NCI-H1694 (cell line): ENCODE data around the gene PDLIM5.
"Not testable (repeated sequence)": the region's sequence is repeated elsewhere in the genome, so short reads cannot be mapped to it uniquely, and the experiment has no call there.

Experiments used
- DNase-seq: peaks from one replicate; lab custom pipeline; 2025; lab: John Stamatoyannopoulos, UW

The PDLIM5 gene

GRCh38 chr4:94463771-94464170 lies 12.0 kb downstream of the PDLIM5 start:
- no peak for DNase-seq

DNA sequence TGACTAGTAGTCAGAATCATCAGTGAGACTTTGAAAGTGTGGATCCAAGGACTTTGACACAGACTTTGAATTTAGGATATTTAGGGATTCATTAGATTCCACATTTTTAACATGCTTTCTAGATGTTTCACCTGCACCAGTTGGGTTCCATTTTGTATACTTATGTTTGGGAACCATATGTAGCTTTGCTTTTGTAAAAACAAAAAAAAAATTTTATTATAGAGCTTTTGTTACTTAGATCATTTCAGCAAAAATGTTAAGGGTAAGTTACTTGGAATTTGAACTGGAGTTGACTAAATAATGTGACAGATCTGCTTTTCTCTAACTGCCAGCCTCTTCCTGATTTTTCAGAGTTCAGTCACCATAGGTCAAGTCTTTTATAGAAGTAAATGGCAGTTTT lies 14.6 kb downstream of the PDLIM5 start:
- no peak for DNase-seq

DNA sequence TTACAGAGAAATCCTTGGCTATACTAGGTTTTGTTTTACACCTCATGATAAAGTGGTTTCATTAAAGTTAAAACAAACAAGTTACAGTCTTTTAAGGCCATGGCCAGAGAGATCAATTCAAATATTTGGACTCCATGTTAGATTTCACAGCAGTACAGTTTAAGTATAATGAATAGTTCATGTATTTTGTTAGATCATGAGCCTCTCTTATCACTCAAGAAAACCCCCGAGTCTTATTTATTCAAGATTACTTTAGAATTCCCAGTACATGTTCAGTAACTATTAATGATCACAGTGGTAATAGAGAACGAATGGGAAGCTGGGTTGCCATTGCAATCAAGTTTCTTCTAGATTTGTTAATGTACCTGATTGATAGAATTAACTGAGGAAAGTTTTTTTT lies 15.2 kb downstream of the PDLIM5 start:
- no peak for DNase-seq

- DNase-seq = no peak
These were observed 16.5 kb downstream of the PDLIM5 start for GRCh38 chr4:94468093-94468769.

GRCh38 chr4:94469221-94469784 lies 17.6 kb downstream of the PDLIM5 start:
- DNase-seq = no peak

DNA sequence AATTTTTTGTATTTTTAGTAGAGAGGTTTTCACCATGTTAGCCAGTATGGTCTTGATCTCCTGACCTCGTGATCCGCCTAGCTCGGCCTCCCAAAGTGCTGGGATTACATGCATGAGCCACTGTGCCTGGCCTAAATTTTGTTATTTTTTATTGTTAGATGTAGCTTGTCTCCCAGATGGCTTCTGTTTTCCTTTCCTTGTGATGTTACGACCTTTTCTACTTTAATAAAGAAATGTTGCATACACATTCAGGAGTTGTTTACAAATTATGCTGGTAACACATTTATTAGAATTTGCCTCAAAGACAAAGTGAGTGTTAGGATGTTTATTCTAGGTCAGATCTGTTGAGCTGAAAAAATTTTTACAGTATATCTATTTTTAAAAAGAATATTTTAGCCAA lies 18.4 kb downstream of the PDLIM5 start:
- no peak for DNase-seq

DNA sequence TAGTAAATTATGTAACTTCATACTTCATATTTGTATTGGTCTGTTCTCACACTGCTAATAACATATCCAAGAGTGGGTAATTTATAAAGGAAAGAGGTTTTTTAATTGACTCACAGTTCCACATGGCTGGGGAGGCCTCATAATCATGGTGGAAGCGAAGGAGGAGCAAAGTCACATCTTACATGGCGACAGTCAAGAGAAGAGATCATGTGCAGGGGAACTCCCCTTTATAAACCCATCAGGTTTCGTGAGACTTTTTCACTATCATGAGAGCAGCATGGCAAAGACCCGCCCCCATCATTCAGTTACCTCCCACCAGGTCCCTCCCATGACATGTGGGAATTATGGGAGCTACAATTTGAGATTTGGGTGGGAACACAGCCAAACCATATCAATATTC lies 19.0 kb downstream of the PDLIM5 start:
- not testable (repeated sequence) for DNase-seq

DNA sequence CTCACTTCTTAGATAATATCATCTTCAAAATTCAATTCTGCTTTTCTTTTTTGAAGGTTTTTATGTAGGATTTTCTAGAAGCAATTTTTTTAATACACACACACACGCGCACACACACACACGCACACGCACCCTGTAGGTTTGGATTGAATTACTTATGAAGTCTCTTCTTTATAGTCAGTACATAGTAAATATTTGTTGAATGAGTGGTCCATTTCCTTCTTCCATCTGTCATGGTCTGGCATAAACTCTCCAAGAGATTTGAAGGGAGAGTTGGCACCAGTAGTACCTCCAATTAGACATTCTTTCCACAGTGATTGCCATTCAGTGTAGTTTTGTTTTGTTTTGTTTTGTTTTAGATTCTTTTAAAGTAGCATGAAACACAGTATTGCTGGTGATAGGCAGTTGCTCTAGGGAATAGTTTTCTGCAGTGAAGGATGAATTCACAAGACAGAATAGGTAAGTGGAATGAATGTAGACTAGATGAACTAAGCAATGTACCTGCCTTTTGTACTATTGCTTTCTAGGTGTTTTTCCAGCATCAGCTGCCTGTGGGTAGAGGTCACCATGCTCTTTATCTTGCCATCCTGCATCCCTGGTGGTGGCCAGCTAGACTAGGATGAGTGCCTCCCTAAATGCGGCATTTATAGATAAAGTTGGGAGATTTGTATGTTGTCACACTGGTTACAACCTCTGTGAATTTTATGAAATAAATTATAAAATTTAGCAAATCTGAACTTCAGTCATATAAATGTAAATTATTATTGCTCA lies 20.5 kb downstream of the PDLIM5 start:
- no peak for DNase-seq

DNA sequence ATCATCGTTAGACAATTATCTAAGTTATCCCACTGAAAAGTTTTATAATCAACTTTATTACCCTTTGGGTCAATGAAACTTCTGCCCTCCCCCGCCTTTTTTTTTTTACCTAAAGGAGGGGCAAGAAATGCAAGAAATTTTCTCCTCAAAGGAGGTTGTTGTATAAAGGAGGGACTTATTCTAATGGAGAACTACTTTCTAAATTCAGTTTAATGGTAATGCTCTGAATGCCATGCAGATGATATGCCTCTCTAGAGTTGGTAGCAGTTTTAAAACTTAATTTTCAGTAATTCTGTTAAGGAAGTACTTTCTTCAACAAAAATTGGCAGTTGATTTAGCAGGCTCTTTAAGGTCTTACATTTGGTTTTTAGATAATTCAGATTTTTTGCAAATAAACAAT lies 23.3 kb downstream of the PDLIM5 start:
- DNase-seq = no peak

DNA sequence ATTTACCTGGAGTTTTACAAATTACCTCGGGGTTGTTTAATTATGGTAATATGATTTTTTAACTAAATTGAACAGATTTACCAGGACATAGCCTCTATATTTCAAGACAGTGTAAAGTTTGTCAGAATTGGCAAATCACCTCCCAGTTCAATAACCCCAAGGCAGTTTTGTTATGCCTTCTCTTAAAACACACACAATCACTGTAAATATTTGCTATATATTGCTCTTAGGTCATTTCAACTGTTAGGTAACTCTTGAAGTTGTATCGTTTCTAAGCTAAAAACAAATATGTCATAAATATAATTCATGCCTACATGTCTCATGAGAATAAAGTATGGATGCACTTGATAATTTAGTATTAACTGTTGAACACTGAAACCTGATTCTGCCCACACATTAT lies 24.1 kb downstream of the PDLIM5 start:
- no peak for DNase-seq

GRCh38 chr4:94477227-94477626 lies 25.5 kb downstream of the PDLIM5 start:
- no peak for DNase-seq

DNA sequence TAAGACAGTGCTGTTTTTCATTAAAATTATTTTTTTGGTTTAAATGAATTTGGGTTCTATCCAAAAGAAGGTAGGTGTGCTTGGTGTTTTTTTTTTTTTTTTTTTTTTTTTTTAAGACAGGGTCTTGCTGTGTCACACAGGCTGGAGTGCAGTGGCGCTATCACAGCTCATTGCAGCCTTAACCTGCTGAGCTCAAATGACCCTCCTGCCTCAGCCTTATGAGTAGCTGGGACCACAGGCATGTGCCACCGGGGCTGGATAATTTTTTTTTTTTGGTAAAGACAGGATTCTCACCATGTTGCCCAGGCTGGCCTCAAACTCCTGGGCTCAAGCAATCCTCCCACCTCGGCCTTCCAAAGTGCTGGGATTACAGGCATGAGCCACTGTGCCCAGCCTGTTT lies 27.1 kb downstream of the PDLIM5 start:
- DNase-seq = not testable (repeated sequence)

GRCh38 chr4:94479358-94480141 lies 27.8 kb downstream of the PDLIM5 start:
- DNase-seq = no peak

DNA sequence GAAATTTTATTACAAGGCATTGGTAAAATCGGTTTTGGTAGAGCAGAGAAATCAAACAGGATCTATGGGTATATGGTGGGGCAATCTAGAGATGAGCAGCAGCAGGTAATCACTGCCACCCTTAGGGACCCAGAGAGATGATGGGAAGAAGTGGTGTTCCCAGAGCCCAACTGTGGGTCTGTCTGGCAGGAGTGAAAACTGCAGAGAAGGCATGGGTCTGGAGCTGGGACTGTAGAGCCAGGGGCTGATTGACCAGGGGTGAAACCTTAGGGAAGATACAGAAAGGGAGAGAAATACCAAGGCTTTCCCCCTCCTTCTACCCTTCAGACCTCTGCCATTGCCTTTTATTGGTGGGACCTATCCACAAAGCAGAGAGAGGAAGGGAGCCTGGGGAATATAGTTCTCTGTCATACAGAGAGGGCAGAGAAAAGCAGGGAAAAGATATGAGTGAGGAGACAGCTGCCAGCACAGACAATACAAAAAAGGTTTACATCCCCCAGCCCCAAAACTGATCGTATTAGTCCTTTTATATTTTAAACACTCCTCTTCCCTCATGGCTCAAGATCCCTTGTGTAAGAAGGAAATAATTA lies 28.7 kb downstream of the PDLIM5 start:
- no peak for DNase-seq

DNA sequence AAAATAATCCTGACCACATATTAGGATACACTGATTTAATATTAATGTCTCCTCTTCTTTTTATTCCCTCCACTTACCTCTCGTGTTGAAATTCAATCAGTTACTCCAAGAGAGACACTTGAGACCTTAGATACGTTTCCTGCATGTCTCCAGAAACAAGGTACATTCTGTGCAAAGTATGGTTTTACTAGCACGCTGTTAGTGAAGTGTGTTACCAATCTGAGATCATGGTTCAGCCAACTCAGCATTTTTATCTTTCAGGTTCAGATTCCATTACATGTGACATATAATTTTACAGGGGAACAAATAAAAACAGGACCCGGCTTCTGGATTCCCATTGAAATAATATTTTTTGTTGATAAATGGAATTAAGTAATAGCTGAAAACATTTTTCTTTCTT lies 32.2 kb downstream of the PDLIM5 start:
- DNase-seq = no peak

DNA sequence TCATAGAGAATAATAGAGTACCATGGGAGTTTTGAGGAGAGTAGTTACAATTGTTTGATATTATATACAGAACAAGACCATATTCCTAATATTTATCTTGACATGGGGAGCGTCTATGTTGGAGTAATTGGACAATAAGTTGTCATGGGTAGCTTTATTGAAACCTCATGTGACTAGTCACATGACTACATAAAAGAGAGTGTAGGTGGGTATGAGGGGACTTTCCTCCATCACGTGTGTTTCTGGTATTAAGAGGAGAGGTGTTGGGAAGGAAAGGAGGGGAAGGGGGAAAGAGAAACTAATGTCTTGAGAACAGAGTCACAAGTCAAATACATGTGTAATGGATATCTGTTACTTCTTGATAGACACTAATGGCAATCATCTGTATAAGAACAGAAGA lies 33.1 kb downstream of the PDLIM5 start:
- DNase-seq = no peak

DNA sequence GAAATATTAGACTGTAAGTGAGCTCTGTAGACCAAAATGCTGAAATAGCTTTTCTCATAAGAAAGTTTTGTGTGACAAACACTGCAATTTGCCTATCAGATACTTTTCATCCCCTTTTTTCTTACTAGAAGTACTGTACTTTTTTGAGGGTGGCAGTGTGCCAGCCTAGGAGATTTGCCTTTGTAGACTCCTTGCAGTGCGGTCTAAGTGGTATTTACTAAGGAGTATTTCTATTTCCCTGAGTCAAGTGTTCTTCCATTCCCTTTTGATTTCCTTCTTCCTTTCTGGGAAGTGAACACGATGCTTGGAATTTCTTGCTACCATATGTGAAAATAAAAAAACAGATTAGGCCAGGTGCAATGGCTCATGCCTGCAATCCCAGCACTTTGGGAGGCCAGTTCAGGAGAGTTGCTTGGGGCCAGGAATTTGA lies 34.6 kb downstream of the PDLIM5 start:
- no peak for DNase-seq

- no peak for DNase-seq
These were observed 36.9 kb downstream of the PDLIM5 start for GRCh38 chr4:94488670-94489069.

DNA sequence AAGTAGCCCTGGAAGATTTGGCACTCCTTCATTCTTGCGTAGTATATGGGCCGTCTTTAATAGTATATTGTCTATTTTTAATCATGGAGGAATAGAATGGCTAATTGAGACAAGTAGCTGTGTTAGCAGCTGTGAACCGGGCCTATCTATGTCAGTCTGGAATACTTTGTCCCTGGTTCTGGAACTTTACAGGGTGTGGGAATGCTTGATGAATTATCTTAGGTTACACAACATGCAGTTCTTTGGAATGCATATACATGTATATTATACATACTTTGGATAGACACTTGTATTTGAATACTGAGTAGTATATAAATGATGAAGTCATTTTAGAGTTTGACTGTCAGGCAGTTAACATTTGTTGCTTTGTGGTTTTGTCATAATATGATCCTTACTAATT lies 37.4 kb downstream of the PDLIM5 start:
- no peak for DNase-seq

GRCh38 chr4:94490437-94490836 lies 38.7 kb downstream of the PDLIM5 start:
- DNase-seq = no peak

DNA sequence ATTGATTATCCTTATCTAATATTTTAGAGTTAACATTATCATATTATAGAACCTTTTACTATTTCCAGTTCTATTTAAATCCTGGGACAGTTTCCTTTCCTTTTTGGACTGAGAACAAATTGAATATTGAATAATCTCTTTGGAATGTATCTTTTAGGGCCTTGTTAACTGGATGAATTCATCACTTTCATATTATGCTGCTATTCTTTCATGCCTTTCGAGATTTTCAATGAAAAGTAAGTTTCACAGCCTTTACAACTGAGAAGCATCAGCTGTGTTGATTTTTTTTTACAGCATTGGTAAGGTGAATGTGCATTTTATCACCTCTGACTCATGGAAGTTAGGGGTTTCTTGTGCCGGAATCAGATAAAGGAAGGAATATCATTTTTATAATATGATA lies 39.6 kb downstream of the PDLIM5 start:
- no peak for DNase-seq

GRCh38 chr4:94495408-94495807 lies 43.7 kb downstream of the PDLIM5 start:
- no peak for DNase-seq
